ENCODE results near the gene BCAS3. TPM values are rescaled to one million over a fixed set of nuclear protein-coding genes. Genes with fewer than 3 reads are reported as not detected.

BCAS3 gene
- total and polyA plus RNA-seq, 11 donors, result 4.5 to 23.5 (median 17.9) TPM

- peak; percentile 30 to 72 (median 59) for DNase-seq
- ATAC-seq, result peak; percentile 39 to 73 (median 54)
- intact Hi-C loops (cut with DNase I), result loop anchor here in 3 of 10 donors (5.0 to 10.0 kb wide), 3 partner anchors 61 to 309 kb away; no protein-coding TSS in a partner anchor
Measured at GRCh38 chr17:61313461-61314326, 636.0 kb downstream of the BCAS3 start.

GRCh38 chr17:61314368-61315078, 636.9 kb downstream of the BCAS3 start:
- no peak overlapping the region for H3K4me3 ChIP-seq
- no peaks in the 10 kb centered on the region for H3K9me3 ChIP-seq
- WGBS, 4 donors, result 26 to 39% (median 34%) methylated on average over 8 of the region's 8 CpGs
- H3K27me3 ChIP-seq, result no peaks in the 10 kb centered on the region
- H3K27ac ChIP-seq, result peak overlapping the region; percentile 41 to 81 (median 64)
- intact Hi-C loops (cut with DNase I), result loop anchor here in 3 of 10 donors (5.0 to 10.0 kb wide), 3 partner anchors 62 to 310 kb away; no protein-coding TSS in a partner anchor
- TF ChIP-seq CTCF (IDR thresholded peaks at IDR 0.05) (peak in 7 of 12 donors; percentile 11 to 37 (median 29)), POLR2A (IDR thresholded peaks at IDR 0.05) (no peak)
- H3K36me3 ChIP-seq, result no peaks in the 10 kb centered on the region
- ATAC-seq, result peak; percentile 88 to 95 (median 92)
- peak in 4 of 5 donors; percentile 60 to 78 (median 64) for DNase-seq
- H3K4me1 ChIP-seq, result peaks cover 7 to 31% (median 24%) of the 10 kb centered on the region in 12 donors

More at GRCh38 chr17:61313461-61314326, 636.0 kb downstream of the BCAS3 start:
- H3K36me3 ChIP-seq, result no peaks in the 10 kb centered on the region
- peak overlapping the region in 1 of 12 donors; percentile 5 for H3K4me3 ChIP-seq
- H3K4me1 ChIP-seq, result peaks cover 7 to 31% (median 24%) of the 10 kb centered on the region in 12 donors
- TF ChIP-seq POLR2A (IDR thresholded peaks at IDR 0.05) (no peak), CTCF (IDR thresholded peaks at IDR 0.05) (no peak)
- H3K27me3 ChIP-seq, result no peaks in the 10 kb centered on the region
- WGBS, 4 donors, result 48 to 59% (median 56%) methylated on average over 21 of the region's 21 CpGs
- peak overlapping the region; percentile 41 to 81 (median 64) for H3K27ac ChIP-seq
- no peaks in the 10 kb centered on the region for H3K9me3 ChIP-seq

GRCh38 chr17:61316633-61317032, 639.0 kb downstream of the BCAS3 start:
- intact Hi-C loops (cut with DNase I), result loop anchor here in 2 of 10 donors (10.0 kb wide), 2 partner anchors 112 to 312 kb away; no protein-coding TSS in a partner anchor
- no peaks in the 10 kb centered on the region for H3K27me3 ChIP-seq
- 94 to 96% (median 96%) methylated on average over 6 of the region's 6 CpGs for WGBS, 4 donors
- no peak overlapping the region for H3K27ac ChIP-seq
- ATAC-seq (no peak), DNase-seq (no peak)
- no peaks in the 10 kb centered on the region for H3K9me3 ChIP-seq
- no peak overlapping the region for H3K4me3 ChIP-seq
- peaks cover 7 to 31% (median 24%) of the 10 kb centered on the region in 12 donors for H3K4me1 ChIP-seq
- TF ChIP-seq CTCF (IDR thresholded peaks at IDR 0.05) (no peak), POLR2A (IDR thresholded peaks at IDR 0.05) (no peak)
- no peaks in the 10 kb centered on the region for H3K36me3 ChIP-seq

Data from heart left ventricle (tissue), 16 donors.